ENCODE data around the gene PDZRN4. TPM values are rescaled to one million over a fixed set of nuclear protein-coding genes. Genes with fewer than 3 reads are reported as not detected.

The PDZRN4 gene
- total RNA-seq, 1 experiment from 2014 or later = not detected

DNA sequence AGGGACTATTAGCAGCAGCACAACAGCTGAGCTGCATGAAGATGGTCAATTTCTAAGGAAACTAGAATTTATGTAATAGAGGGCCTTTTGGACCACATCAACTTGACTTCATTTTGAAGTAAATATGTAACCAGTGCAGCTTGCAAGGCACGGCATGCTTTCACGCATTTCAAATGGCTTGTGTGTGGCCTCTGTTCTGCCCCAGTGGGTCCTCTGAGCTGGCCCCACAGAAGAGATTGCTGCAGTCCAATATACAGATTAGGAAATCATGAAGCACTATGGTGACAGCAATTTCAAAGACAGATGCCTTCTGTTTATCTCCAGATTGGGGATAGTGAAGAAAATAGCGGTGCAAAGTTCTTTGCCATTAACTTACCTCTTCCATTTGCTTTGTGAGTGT is 101.4 kb downstream of the PDZRN4 start:
- H3K27ac Mint-ChIP-seq (ENCODE audit: unreplicated experiment) = no peak overlapping the region
- Histone ChIP-seq H3K27me3 (replicated peaks; ENCODE audit: control insufficient read depth, insufficient read depth, low read length) (no peaks in the 10 kb centered on the region), H3K4me1 (no peaks in the 10 kb centered on the region), H3K4me3 (ENCODE audit: low read depth, low read length) (no peak overlapping the region), H3K9me3 (no peaks in the 10 kb centered on the region), H3K36me3 (ENCODE audit: control insufficient read depth, insufficient read depth, low read length) (no peaks in the 10 kb centered on the region)
- TF ChIP-seq, protein P1, sequence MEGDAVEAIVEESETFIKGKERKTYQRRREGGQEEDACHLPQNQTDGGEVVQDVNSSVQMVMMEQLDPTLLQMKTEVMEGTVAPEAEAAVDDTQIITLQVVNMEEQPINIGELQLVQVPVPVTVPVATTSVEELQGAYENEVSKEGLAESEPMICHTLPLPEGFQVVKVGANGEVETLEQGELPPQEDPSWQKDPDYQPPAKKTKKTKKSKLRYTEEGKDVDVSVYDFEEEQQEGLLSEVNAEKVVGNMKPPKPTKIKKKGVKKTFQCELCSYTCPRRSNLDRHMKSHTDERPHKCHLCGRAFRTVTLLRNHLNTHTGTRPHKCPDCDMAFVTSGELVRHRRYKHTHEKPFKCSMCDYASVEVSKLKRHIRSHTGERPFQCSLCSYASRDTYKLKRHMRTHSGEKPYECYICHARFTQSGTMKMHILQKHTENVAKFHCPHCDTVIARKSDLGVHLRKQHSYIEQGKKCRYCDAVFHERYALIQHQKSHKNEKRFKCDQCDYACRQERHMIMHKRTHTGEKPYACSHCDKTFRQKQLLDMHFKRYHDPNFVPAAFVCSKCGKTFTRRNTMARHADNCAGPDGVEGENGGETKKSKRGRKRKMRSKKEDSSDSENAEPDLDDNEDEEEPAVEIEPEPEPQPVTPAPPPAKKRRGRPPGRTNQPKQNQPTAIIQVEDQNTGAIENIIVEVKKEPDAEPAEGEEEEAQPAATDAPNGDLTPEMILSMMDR (IDR thresholded peaks at IDR 0.05; ENCODE audit: insufficient read depth in 1 of 2, low read depth in 1 of 2, low read length in 1 of 2, severe bottlenecking in 1 of 2, unreplicated experiment in 1 of 2) = no peak
- H3K9me3 Mint-ChIP-seq (ENCODE audit: unreplicated experiment) = no peaks in the 10 kb centered on the region
- intact Hi-C loops (cut with micrococcal nuclease; ENCODE audit: unreplicated experiment) = no loop called here
- H3K4me1 Mint-ChIP-seq (ENCODE audit: low read depth, unreplicated experiment) = no peaks in the 10 kb centered on the region
- BruUV-seq (replicated peaks) = no TSS peak
- peaks cover 3% of the 10 kb centered on the region for H3K27me3 Mint-ChIP-seq (ENCODE audit: insufficient read depth, unreplicated experiment)
- no peaks in the 10 kb centered on the region for H3K36me3 Mint-ChIP-seq (ENCODE audit: insufficient read depth, unreplicated experiment)
- ChIA-PET POLR2A (no interaction called here), CTCF (no interaction called here)
- H3K4me3 Mint-ChIP-seq (ENCODE audit: unreplicated experiment) = no peak overlapping the region
- DNase-seq = no peak

GRCh38 chr12:41293011-41293410 is 104.9 kb downstream of the PDZRN4 start:
- Mint-ChIP-seq H3K27ac (ENCODE audit: unreplicated experiment) (no peak overlapping the region), H3K27me3 (ENCODE audit: insufficient read depth, unreplicated experiment) (peaks cover 3% of the 10 kb centered on the region), H3K4me3 (ENCODE audit: unreplicated experiment) (no peak overlapping the region), H3K36me3 (ENCODE audit: insufficient read depth, unreplicated experiment) (no peaks in the 10 kb centered on the region), H3K9me3 (ENCODE audit: unreplicated experiment) (no peaks in the 10 kb centered on the region), H3K4me1 (ENCODE audit: low read depth, unreplicated experiment) (no peaks in the 10 kb centered on the region)
- BruUV-seq (replicated peaks) = no TSS peak
- Histone ChIP-seq H3K4me1 (no peaks in the 10 kb centered on the region), H3K36me3 (ENCODE audit: control insufficient read depth, insufficient read depth, low read length) (no peaks in the 10 kb centered on the region), H3K27me3 (replicated peaks; ENCODE audit: control insufficient read depth, insufficient read depth, low read length) (no peaks in the 10 kb centered on the region), H3K9me3 (no peaks in the 10 kb centered on the region), H3K4me3 (ENCODE audit: low read depth, low read length) (no peak overlapping the region)
- TF ChIP-seq, protein P1 (IDR thresholded peaks at IDR 0.05; ENCODE audit: insufficient read depth in 1 of 2, low read depth in 1 of 2, low read length in 1 of 2, severe bottlenecking in 1 of 2, unreplicated experiment in 1 of 2) = no peak
- ChIA-PET CTCF (no interaction called here), POLR2A (no interaction called here)
- DNase-seq = no peak
- intact Hi-C loops (cut with micrococcal nuclease; ENCODE audit: unreplicated experiment) = no loop called here

GRCh38 chr12:41293461-41293860 is 105.3 kb downstream of the PDZRN4 start:
- BruUV-seq (replicated peaks) = no TSS peak
- H3K36me3 ChIP-seq (ENCODE audit: control insufficient read depth, insufficient read depth, low read length) = no peaks in the 10 kb centered on the region
- no peaks in the 10 kb centered on the region for H3K27me3 ChIP-seq (replicated peaks; ENCODE audit: control insufficient read depth, insufficient read depth, low read length)
- H3K4me1 ChIP-seq = no peaks in the 10 kb centered on the region
- intact Hi-C loops (cut with micrococcal nuclease; ENCODE audit: unreplicated experiment) = no loop called here
- no peaks in the 10 kb centered on the region for H3K4me1 Mint-ChIP-seq (ENCODE audit: low read depth, unreplicated experiment)
- TF ChIP-seq, protein P1 (IDR thresholded peaks at IDR 0.05; ENCODE audit: insufficient read depth in 1 of 2, low read depth in 1 of 2, low read length in 1 of 2, severe bottlenecking in 1 of 2, unreplicated experiment in 1 of 2) = no peak
- H3K4me3 ChIP-seq (ENCODE audit: low read depth, low read length) = no peak overlapping the region
- peaks cover 3% of the 10 kb centered on the region for H3K27me3 Mint-ChIP-seq (ENCODE audit: insufficient read depth, unreplicated experiment)
- H3K9me3 Mint-ChIP-seq (ENCODE audit: unreplicated experiment) = no peaks in the 10 kb centered on the region
- H3K36me3 Mint-ChIP-seq (ENCODE audit: insufficient read depth, unreplicated experiment) = no peaks in the 10 kb centered on the region
- no peak overlapping the region for H3K4me3 Mint-ChIP-seq (ENCODE audit: unreplicated experiment)
- no peak for DNase-seq
- POLR2A ChIA-PET = no interaction called here
- CTCF ChIA-PET = no interaction called here
- no peaks in the 10 kb centered on the region for H3K9me3 ChIP-seq
- H3K27ac Mint-ChIP-seq (ENCODE audit: unreplicated experiment) = no peak overlapping the region

Data from Caco-2 (cell line).